A673 (cell line): ENCODE data around the gene KCND3. TPM values are rescaled to one million over a fixed set of nuclear protein-coding genes. Genes with fewer than 3 reads are reported as not detected.

Source experiments
- BruUV-seq: library from RNA; stranded (reverse); fragments of 400-500 nt; replicated peaks from 2 replicates; lab custom pipeline; 2021; lab: Mats Ljungman, UMichigan
- CTCF ChIA-PET: fragments of 300-600 bp; sonication (Branson Sonifier 250); formaldehyde crosslinking; loops from one replicate; lab custom pipeline; 2022; ENCODE audit warnings: antibody characterized with exemption; lab: Charles Lee
- POLR2A ChIA-PET: fragments of 300-600 bp; sonication (Branson Sonifier 250); formaldehyde crosslinking; loops from one replicate; lab custom pipeline; 2022; ENCODE audit warnings: antibody characterized with exemption; ENCODE audit not compliant: low non-redundant PET; lab: Charles Lee
- DNase-seq: peaks from one replicate; pipeline ENCODE4 v3.0.0-alpha.2; 2015; ENCODE audit warnings: low spot score
- H3K27ac ChIP-seq: fragments of 200-600 bp; sonication (generic); 2 replicates; pipeline ENCODE4 v1.5.1; 2016; ENCODE audit warnings: mixed run types, low read depth, mild to moderate bottlenecking, mixed read lengths, antibody characterized with exemption, low read length; ENCODE audit not compliant: poor library complexity, severe bottlenecking
- H3K27me3 ChIP-seq: fragments of 200-600 bp; sonication (generic); replicated peaks from 2 replicates; pipeline ENCODE4 v1.6.1; 2017; ENCODE audit warnings: mixed run types, low read depth, mild to moderate bottlenecking, mixed read lengths, antibody characterized with exemption, low read length; ENCODE audit not compliant: insufficient read depth, poor library complexity
- H3K36me3 ChIP-seq: fragments of 200-600 bp; sonication (generic); 2 replicates; pipeline ENCODE4 v1.6.1; 2016; ENCODE audit warnings: mixed run types, mild to moderate bottlenecking, mixed read lengths, antibody characterized with exemption, low read length; ENCODE audit not compliant: insufficient read depth, poor library complexity, severe bottlenecking
- H3K4me1 ChIP-seq: fragments of 200-600 bp; sonication (generic); 2 replicates; pipeline ENCODE4 v1.6.1; 2017; ENCODE audit warnings: mixed run types, mild to moderate bottlenecking, mixed read lengths, antibody characterized with exemption, low read length; ENCODE audit not compliant: insufficient read depth, poor library complexity, severe bottlenecking
- H3K4me3 ChIP-seq: fragments of 200-600 bp; sonication (generic); 2 replicates; pipeline ENCODE4 v1.5.1; 2016; ENCODE audit warnings: low read depth, mixed run types, mild to moderate bottlenecking, mixed read lengths, low read length; ENCODE audit not compliant: poor library complexity, severe bottlenecking
- H3K9me3 ChIP-seq: fragments of 200-600 bp; sonication (generic); 2 replicates; pipeline ENCODE4 v1.6.1; 2016; ENCODE audit warnings: mixed run types, low read depth, mild to moderate bottlenecking, mixed read lengths, antibody characterized with exemption, low read length; ENCODE audit not compliant: poor library complexity, severe bottlenecking
- EZH2 ChIP-seq: fragments of 200-600 bp; sonication (generic); IDR thresholded peaks from 2 replicates; pipeline ENCODE4 v1.6.1; 2017; ENCODE audit warnings: borderline replicate concordance, low read depth, mild to moderate bottlenecking, mixed read lengths, antibody characterized with exemption, low read length; ENCODE audit not compliant: poor library complexity, severe bottlenecking
- intact Hi-C: fragments of 100-400 bp; cut with micrococcal nuclease; formaldehyde crosslinking; loops from one replicate; pipeline ENCODE4 v1.10.0; 2022; ENCODE audit not compliant: unreplicated experiment
- total RNA-seq: library from RNA; stranded (reverse); gene quantifications from 2 replicates; pipeline ENCODE4 v1.2.3, GENCODE V29; 2021
- TF ChIP-seq, protein P1 (sequence below): fragments of 300-800, 200-600 bp; sonication (generic); conservative IDR thresholded peaks from 2 replicates; pipeline ENCODE4 v1.5.1; 2017; ENCODE audit warnings: low read depth, mild to moderate bottlenecking, antibody characterized with exemption, low read length, moderate library complexity, mixed read lengths

The KCND3 gene
- total RNA-seq, 1 experiment from 2014 or later = not detected

DNA sequence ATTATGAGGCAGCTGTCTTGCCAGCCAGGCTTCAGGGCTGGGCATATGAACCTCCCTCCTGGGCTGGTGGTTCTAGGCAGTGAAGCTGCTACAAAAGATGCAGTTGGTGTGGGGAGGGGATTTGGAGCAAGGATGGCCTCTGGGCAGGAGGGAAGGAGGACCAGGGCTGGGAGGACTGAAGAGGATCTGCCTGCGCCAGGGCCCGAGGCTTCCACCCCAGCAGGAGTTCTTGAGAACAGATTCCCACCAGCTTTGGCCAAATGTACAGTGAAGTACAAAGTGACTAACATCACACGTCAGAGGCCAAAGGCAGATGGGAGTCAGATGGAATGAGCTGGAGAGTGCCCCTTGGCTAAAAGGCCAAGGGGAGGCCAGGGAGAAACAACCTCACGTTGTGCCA lies 171.4 kb downstream of the KCND3 start:
- no TSS peak for BruUV-seq
- Histone ChIP-seq H3K27ac (no peak overlapping the region), H3K4me3 (no peak overlapping the region), H3K36me3 (no peaks in the 10 kb centered on the region), H3K27me3 (peaks cover 10% of the 10 kb centered on the region), H3K4me1 (no peaks in the 10 kb centered on the region), H3K9me3 (no peaks in the 10 kb centered on the region)
- ChIA-PET CTCF (interaction anchor here (0.6 kb wide), 1 partner anchor 1226 kb away, joined by 6 read pairs; no protein-coding TSS in a partner anchor), POLR2A (no interaction called here)
- TF ChIP-seq, protein P1, sequence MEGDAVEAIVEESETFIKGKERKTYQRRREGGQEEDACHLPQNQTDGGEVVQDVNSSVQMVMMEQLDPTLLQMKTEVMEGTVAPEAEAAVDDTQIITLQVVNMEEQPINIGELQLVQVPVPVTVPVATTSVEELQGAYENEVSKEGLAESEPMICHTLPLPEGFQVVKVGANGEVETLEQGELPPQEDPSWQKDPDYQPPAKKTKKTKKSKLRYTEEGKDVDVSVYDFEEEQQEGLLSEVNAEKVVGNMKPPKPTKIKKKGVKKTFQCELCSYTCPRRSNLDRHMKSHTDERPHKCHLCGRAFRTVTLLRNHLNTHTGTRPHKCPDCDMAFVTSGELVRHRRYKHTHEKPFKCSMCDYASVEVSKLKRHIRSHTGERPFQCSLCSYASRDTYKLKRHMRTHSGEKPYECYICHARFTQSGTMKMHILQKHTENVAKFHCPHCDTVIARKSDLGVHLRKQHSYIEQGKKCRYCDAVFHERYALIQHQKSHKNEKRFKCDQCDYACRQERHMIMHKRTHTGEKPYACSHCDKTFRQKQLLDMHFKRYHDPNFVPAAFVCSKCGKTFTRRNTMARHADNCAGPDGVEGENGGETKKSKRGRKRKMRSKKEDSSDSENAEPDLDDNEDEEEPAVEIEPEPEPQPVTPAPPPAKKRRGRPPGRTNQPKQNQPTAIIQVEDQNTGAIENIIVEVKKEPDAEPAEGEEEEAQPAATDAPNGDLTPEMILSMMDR = no peak
- TF ChIP-seq EZH2 = no peak
- no peak for DNase-seq
- intact Hi-C loops = no loop called here

DNA sequence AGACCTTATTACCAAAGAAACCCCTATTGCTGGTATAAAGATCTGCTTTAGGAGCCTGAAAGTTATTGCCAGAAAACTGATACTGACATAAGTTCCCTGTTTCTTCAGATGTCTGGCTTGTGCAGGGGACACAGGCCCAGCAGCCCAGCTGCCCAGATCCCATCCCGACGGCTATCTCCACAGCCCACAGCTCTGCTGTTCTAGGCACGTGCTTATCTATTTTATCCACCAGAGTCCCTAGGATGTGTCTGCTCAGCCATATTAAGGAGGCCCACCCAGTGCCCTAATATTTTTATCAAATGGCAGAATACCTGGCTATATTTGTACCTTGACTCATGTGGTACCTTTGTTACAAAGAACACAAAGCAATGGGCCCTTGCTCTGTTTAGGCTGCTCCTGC lies 174.8 kb downstream of the KCND3 start:
- H3K27ac ChIP-seq = no peak overlapping the region
- ChIA-PET CTCF (no interaction called here), POLR2A (no interaction called here)
- TF ChIP-seq EZH2 = no peak
- TF ChIP-seq, protein P1 = no peak
- no peaks in the 10 kb centered on the region for H3K36me3 ChIP-seq
- H3K27me3 ChIP-seq = no peaks in the 10 kb centered on the region
- no peak for DNase-seq
- BruUV-seq = no TSS peak
- no peaks in the 10 kb centered on the region for H3K9me3 ChIP-seq
- no peaks in the 10 kb centered on the region for H3K4me1 ChIP-seq
- no peak overlapping the region for H3K4me3 ChIP-seq
- intact Hi-C loops = no loop called here

DNA sequence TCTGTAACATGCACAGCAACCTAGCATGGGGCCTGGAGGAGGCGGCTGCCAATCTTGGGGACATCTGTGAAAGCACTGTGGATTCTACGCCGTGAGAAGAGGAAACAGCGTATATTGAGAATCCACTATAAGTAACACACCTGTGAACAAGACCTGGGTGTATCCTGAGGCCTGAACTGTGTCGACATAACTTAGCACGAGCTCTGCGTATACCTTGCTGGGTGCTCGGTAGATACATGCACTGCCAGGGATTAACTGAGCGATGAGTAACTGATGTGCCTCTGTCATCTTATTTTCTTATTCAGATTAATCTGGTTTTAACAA lies 175.2 kb downstream of the KCND3 start:
- intact Hi-C loops = no loop called here
- ChIA-PET POLR2A (no interaction called here), CTCF (no interaction called here)
- DNase-seq = no peak
- Histone ChIP-seq H3K9me3 (no peaks in the 10 kb centered on the region), H3K27ac (no peak overlapping the region), H3K4me3 (no peak overlapping the region), H3K36me3 (no peaks in the 10 kb centered on the region), H3K4me1 (no peaks in the 10 kb centered on the region), H3K27me3 (no peaks in the 10 kb centered on the region)
- TF ChIP-seq, protein P1 = no peak
- no peak for TF ChIP-seq EZH2
- no TSS peak for BruUV-seq
